SJCRH30 (cell line): ENCODE results near the gene TLR6. TPM values are rescaled to one million over a fixed set of nuclear protein-coding genes. Genes with fewer than 3 reads are reported as not detected.
"Not testable (repeated sequence)": the region's sequence is repeated elsewhere in the genome, so short reads cannot be mapped to it uniquely, and the experiment has no call there.

Experiments
- DNase-seq, 2 experiments: peaks; one replicate each; pipeline ENCODE4 v3.0.0-alpha.2; 2015 to 2020
- H3K27ac ChIP-seq: fragments of 250-450 bp; sonication (Bioruptor Pico); 2 replicates; pipeline ENCODE4 v1.5.1; 2020; ENCODE audit warnings: mild to moderate bottlenecking, moderate library complexity
- H3K27me3 ChIP-seq: fragments of 250-450 bp; sonication (Bioruptor Pico); 2 replicates; pipeline ENCODE4 v1.5.1; 2020; ENCODE audit warnings: mild to moderate bottlenecking, moderate library complexity
- H3K36me3 ChIP-seq: fragments of 250-450 bp; sonication (Bioruptor Pico); 2 replicates; pipeline ENCODE4 v1.5.1; 2020; ENCODE audit warnings: mild to moderate bottlenecking, moderate library complexity
- H3K4me1 ChIP-seq: fragments of 250-450 bp; sonication (Bioruptor Pico); 2 replicates; pipeline ENCODE4 v1.5.1; 2020; ENCODE audit warnings: mild to moderate bottlenecking, moderate library complexity
- H3K4me3 ChIP-seq: fragments of 250-450 bp; sonication (Bioruptor Pico); 2 replicates; pipeline ENCODE4 v1.5.1; 2020; ENCODE audit warnings: mild to moderate bottlenecking, moderate library complexity
- H3K9me3 ChIP-seq: fragments of 250-450 bp; sonication (Bioruptor Pico); replicated peaks from 2 replicates; pipeline ENCODE4 v1.5.1; 2020; ENCODE audit warnings: mild to moderate bottlenecking, moderate library complexity
- total RNA-seq: library from RNA; depleted of rRNA; stranded (reverse); fragments of >200 nt; shearing (Covaris generic); gene quantifications from 2 replicates; pipeline ENCODE4 v1.2.3, GENCODE V29; 2014

Gene TLR6
- total RNA-seq, 1 experiment from 2014 or later: 0.20 TPM

DNA sequence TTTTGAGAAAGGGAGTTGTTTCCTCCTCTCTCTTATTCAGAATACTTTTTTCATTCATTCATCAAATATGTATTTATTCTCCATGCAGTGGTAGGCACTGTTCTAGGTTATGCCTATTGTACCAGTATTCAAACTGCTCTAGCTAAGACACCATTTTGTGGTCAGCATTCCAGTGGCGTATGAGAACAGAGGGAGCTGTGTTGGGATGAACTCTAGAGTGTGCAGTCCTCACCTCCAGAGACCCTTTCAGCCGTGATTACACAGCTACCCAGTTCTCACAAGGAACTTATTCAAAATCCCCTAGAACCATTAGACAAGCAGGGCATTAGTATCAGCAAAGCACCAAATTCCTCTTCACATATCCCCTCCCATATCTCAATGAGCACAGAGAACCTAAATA lies 56.3 kb downstream of the TLR6 start:
- H3K4me1 ChIP-seq: no peaks in the 10 kb centered on the region
- H3K9me3 ChIP-seq: no peaks in the 10 kb centered on the region
- no peak overlapping the region for H3K4me3 ChIP-seq
- no peak overlapping the region for H3K27ac ChIP-seq
- H3K36me3 ChIP-seq: no peaks in the 10 kb centered on the region
- H3K27me3 ChIP-seq: no peaks in the 10 kb centered on the region
- peak in 1 of 2 experiments; percentile 13 for DNase-seq

DNA sequence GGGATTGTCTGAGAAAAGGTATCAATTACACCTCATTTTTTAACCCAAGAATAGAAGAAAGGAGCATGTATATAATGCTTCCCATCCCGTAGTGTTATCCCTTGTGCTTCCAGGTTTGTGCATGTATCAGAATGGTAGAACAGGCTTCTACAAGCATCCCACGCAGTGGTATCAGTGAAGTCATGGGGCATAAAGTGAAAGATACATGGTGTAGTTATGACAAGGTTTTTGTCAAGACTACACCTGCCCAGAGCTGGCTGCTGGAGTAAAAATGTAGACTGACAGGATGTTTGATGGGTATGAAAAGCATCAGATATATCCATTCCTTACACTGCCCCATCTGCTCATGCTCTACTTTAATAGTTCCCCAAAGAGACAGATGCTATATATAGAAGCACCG lies 61.5 kb downstream of the TLR6 start:
- Histone ChIP-seq H3K36me3 (no peaks in the 10 kb centered on the region), H3K4me1 (no peaks in the 10 kb centered on the region), H3K27me3 (no peaks in the 10 kb centered on the region), H3K9me3 (no peaks in the 10 kb centered on the region), H3K4me3 (no peak overlapping the region), H3K27ac (no peak overlapping the region)
- no peak for DNase-seq

- H3K27ac ChIP-seq: no peak overlapping the region
- no peaks in the 10 kb centered on the region for H3K27me3 ChIP-seq
- DNase-seq: no peak
- H3K9me3 ChIP-seq: no peaks in the 10 kb centered on the region
- H3K4me3 ChIP-seq: no peak overlapping the region
- H3K4me1 ChIP-seq: no peaks in the 10 kb centered on the region
- H3K36me3 ChIP-seq: no peaks in the 10 kb centered on the region
Observed at GRCh38 chr4:38794051-38794450, 62.6 kb downstream of the TLR6 start.

DNA sequence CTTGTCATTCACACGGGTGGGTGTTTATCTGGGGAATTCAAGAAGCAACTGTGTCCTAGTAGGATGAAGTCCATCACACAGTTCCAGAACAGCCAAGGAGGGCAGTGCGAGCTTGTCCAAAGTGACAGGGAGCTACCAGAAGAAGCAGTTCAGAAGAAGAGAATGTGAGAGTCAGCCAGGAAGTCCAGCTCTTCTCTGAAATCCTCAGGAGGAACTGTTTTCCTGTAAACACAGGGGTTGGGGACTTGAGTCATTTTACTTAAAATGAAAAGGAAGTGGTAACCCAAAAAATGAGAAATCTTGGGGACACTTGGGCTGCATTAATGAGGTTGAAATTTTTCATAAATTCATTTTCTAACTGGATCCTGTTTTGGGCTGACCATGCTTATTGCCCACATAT lies 65.6 kb downstream of the TLR6 start:
- Histone ChIP-seq H3K4me1 (no peaks in the 10 kb centered on the region), H3K4me3 (no peak overlapping the region), H3K9me3 (no peaks in the 10 kb centered on the region), H3K27me3 (no peaks in the 10 kb centered on the region), H3K36me3 (no peaks in the 10 kb centered on the region), H3K27ac (no peak overlapping the region)
- no peak for DNase-seq

- no peaks in the 10 kb centered on the region for H3K9me3 ChIP-seq
- H3K4me3 ChIP-seq: no peak overlapping the region
- H3K4me1 ChIP-seq: no peaks in the 10 kb centered on the region
- no peak overlapping the region for H3K27ac ChIP-seq
- no peak for DNase-seq
- H3K27me3 ChIP-seq: no peaks in the 10 kb centered on the region
- H3K36me3 ChIP-seq: no peaks in the 10 kb centered on the region
Observed at GRCh38 chr4:38788317-38788716, 68.3 kb downstream of the TLR6 start.

GRCh38 chr4:38787693-38788092 lies 68.9 kb downstream of the TLR6 start:
- no peak for DNase-seq
- Histone ChIP-seq H3K27ac (no peak overlapping the region), H3K4me3 (no peak overlapping the region), H3K9me3 (no peaks in the 10 kb centered on the region), H3K4me1 (no peaks in the 10 kb centered on the region), H3K27me3 (no peaks in the 10 kb centered on the region), H3K36me3 (no peaks in the 10 kb centered on the region)

DNA sequence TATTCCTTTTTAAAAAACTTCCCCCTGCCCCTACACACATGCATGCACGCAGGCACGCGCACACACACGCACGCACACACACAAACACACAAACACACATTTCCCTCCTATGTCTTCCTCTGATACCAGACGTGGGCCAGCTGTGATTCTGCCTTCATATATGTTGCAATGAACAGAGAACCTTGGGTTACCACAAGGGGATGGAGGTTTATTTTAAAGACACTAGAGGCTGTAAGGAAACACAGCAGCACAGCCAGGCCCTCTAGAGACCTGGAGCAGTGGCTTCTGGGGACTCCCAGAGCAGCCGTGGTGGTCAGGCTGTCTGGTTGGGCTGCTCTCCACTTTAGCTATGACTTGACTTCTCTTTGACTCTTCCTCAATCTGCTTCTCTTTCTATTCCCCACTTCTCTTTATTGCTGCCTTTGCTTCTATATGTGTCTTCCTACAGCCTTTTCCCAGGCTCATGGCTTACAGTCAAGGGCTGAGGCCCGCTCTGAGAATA lies 70.7 kb downstream of the TLR6 start:
- H3K9me3 ChIP-seq: no peaks in the 10 kb centered on the region
- no peak overlapping the region for H3K27ac ChIP-seq
- no peaks in the 10 kb centered on the region for H3K27me3 ChIP-seq
- DNase-seq: no peak
- no peaks in the 10 kb centered on the region for H3K36me3 ChIP-seq
- no peak overlapping the region for H3K4me3 ChIP-seq
- H3K4me1 ChIP-seq: no peaks in the 10 kb centered on the region

DNA sequence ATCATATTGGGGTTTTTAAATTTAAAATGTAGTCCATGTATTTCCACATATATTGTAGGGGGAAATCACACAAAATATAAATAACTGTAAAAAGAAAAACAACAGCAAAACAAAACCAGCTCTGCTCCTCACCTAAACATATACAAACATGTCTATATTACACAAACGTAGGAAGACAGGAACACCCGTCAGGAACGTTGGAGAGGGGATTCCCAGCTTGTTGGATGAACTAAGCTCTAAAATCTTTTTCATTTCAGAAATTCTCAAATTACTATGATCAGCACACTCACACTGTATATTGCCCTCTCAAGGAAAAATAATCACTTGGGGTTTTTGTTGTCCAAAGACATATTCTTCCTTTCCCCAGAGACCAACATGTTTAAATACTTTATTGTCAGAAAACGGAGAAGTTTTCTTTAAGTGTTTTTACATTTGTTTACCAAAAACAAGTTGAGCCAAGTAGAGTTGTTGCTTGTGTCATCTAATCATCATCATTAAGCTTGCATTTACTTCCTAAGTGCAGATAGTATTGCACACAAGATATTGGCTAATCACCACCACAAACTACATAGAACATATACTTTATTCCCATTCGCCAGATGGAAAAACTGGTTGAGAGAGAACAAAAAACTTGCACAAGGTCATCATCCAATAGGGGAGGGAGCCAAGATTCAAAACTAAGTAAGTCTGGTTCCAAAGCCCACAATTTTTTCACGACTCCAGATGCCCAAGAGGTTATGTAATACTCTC lies 71.4 kb downstream of the TLR6 start:
- H3K27me3 ChIP-seq: no peaks in the 10 kb centered on the region
- H3K36me3 ChIP-seq: no peaks in the 10 kb centered on the region
- no peak for DNase-seq
- no peak overlapping the region for H3K27ac ChIP-seq
- H3K9me3 ChIP-seq: no peaks in the 10 kb centered on the region
- no peaks in the 10 kb centered on the region for H3K4me1 ChIP-seq
- H3K4me3 ChIP-seq: no peak overlapping the region

GRCh38 chr4:38784141-38784540 lies 72.5 kb downstream of the TLR6 start:
- Histone ChIP-seq H3K4me1 (no peaks in the 10 kb centered on the region), H3K4me3 (no peak overlapping the region), H3K9me3 (no peaks in the 10 kb centered on the region), H3K27me3 (no peaks in the 10 kb centered on the region), H3K36me3 (no peaks in the 10 kb centered on the region), H3K27ac (no peak overlapping the region)
- no peak for DNase-seq

- Histone ChIP-seq H3K27ac (no peak overlapping the region), H3K27me3 (no peaks in the 10 kb centered on the region), H3K36me3 (no peaks in the 10 kb centered on the region), H3K9me3 (no peaks in the 10 kb centered on the region), H3K4me1 (no peaks in the 10 kb centered on the region), H3K4me3 (no peak overlapping the region)
- no peak for DNase-seq
Observed at GRCh38 chr4:38783109-38783460, 73.5 kb downstream of the TLR6 start.

DNA sequence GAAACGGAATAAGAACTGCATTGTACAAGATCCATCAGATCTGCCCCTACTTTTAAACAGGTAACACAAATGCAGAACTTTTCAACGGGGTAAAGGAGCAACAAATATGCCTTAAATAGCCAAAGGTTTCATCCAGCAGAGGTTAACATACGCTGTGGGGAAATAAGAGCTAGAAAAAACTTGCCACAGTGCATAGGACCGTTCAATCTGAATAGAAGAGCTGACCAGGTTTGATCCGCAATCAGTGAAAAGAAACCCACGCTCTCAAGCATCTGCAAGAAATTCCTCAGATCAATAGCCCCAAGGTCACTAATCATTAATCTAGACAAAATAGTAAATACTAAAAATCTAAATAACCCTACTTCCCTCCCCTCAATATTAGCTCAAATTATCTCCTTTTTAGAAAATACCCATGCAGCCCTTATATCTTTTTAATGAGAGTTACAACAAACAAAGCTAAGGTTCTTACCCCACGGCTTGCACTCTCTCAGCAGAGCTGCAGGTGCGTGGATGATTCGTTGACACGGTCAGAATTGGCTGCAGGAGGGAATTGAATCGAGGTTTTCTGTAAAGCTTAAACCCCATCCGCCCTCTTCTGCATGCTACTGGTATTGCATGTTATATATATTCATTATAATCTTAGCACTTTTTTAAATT lies 74.0 kb downstream of the TLR6 start, which contains the start of gene TLR10:
Gene TLR10, minus strand, starts transcription at position 539 of the 657 bp plus-strand sequence. CDS start 7,400 bp downstream, outside the sequence.
- peak; percentile 39 to 68 for DNase-seq
- Histone ChIP-seq H3K36me3 (no peaks in the 10 kb centered on the region), H3K4me3 (no peak within 1 kb of the TSS), H3K4me1 (no peaks in the 10 kb centered on the region), H3K9me3 (no peaks in the 10 kb centered on the region), H3K27me3 (no peaks in the 10 kb centered on the region), H3K27ac (no peak within 1 kb of the TSS)

GRCh38 chr4:38781854-38782261 lies 74.8 kb downstream of the TLR6 start:
- Histone ChIP-seq H3K4me3 (no peak overlapping the region), H3K27ac (no peak overlapping the region), H3K27me3 (no peaks in the 10 kb centered on the region), H3K9me3 (no peaks in the 10 kb centered on the region), H3K4me1 (no peaks in the 10 kb centered on the region), H3K36me3 (no peaks in the 10 kb centered on the region)
- no peak for DNase-seq

DNA sequence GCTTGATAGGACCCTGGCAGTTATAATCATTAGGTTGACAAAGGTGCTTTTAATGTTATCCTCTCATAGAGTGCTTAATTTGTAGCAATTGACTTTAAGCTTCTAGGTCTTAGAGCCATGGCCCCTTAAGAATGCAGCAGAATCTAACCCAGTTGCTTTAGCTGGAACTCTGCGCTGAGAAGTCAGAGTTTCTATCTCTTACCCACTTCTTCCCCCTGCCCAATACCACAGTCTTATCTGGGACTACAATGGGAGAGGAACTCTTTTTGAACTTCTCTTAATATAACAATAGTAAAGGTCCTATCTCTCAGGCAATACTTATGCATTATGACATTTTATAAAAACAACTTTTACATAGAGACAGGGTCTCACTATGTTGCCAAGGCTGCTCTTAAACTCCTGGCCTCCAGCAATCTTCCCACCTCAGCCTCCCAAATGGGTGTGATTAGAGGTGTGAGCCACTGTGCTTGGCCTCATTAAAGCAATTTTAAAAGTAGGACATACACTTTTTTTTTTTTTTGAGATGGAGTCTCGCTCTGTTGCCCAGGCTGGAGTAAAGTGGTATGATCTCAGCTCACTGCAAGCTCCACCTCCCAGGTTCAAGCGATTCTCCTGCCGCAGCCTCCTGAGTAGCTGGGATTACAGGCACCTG lies 75.7 kb downstream of the TLR6 start:
- H3K9me3 ChIP-seq: no peaks in the 10 kb centered on the region
- no peaks in the 10 kb centered on the region for H3K4me1 ChIP-seq
- H3K27ac ChIP-seq: no peak overlapping the region
- H3K4me3 ChIP-seq: no peak overlapping the region
- H3K27me3 ChIP-seq: no peaks in the 10 kb centered on the region
- no peaks in the 10 kb centered on the region for H3K36me3 ChIP-seq
- DNase-seq: no peak

GRCh38 chr4:38779790-38780189 lies 76.8 kb downstream of the TLR6 start:
- H3K36me3 ChIP-seq: no peaks in the 10 kb centered on the region
- no peaks in the 10 kb centered on the region for H3K9me3 ChIP-seq
- H3K4me3 ChIP-seq: no peak overlapping the region
- DNase-seq: no peak
- H3K27me3 ChIP-seq: no peaks in the 10 kb centered on the region
- no peaks in the 10 kb centered on the region for H3K4me1 ChIP-seq
- no peak overlapping the region for H3K27ac ChIP-seq

DNA sequence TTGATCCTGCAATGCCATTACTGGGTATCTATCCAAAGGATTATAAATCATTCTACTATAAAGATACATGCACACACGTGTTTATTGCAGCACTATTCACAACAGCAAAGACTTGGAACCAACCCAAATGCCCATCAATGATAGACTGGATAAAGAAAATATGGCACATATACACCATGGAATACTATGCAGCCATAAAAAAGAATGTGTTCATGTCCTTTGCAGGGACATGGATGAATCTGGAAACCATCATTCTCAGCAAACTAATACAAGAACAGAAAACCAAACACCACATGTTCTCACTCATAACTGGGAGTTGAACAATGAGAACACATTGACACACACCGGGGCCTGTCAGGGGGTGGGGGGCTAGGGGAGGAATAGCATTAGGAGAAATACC lies 78.7 kb downstream of the TLR6 start:
- not testable (repeated sequence) for DNase-seq, H3K27me3 ChIP-seq, H3K27ac ChIP-seq, H3K4me3 ChIP-seq, H3K36me3 ChIP-seq, H3K9me3 ChIP-seq, H3K4me1 ChIP-seq
